Fibroblast of the conjunctiva (primary cell): ENCODE data around the gene PCSK6.
"Not testable (repeated sequence)": the region's sequence is repeated elsewhere in the genome, so short reads cannot be mapped to it uniquely, and the experiment has no call there.

ENCODE experiments used
- DNase-seq: peaks from one replicate; pipeline ENCODE4 v3.0.0-alpha.2; 2010; ENCODE audit warnings: low read depth

PCSK6 gene

DNA sequence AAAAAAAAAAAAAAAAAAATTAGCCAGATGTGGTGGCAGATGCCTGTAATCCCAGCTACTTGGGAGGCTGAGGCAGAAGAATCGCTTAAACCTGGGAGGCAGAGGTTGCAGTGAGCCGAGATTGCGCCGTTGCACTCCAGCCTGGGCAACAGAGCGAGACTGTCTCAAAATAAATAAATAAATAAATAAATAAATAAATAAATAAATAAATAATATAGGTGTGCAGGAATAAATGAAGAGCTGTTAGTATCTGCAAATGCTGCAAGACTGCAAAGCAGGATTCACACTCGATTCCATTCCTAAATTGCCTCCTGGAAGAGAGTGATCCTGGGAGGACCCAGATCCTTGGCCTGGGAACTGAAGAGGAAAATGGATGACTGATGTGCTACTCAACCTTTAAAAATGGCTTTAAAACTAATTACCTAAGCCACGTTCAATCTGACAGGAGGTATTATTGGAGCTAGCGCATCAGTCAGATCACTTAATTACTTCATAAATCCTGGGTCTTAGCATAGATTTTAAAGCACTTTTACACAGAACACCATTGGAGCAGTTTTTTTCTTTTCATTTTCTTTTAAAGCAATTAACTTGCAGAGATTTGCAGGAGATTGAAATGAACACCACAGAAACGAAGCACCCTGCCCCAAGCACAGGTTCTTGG, 132.9 kb downstream of the PCSK6 start:
- not testable (repeated sequence) for DNase-seq

DNA sequence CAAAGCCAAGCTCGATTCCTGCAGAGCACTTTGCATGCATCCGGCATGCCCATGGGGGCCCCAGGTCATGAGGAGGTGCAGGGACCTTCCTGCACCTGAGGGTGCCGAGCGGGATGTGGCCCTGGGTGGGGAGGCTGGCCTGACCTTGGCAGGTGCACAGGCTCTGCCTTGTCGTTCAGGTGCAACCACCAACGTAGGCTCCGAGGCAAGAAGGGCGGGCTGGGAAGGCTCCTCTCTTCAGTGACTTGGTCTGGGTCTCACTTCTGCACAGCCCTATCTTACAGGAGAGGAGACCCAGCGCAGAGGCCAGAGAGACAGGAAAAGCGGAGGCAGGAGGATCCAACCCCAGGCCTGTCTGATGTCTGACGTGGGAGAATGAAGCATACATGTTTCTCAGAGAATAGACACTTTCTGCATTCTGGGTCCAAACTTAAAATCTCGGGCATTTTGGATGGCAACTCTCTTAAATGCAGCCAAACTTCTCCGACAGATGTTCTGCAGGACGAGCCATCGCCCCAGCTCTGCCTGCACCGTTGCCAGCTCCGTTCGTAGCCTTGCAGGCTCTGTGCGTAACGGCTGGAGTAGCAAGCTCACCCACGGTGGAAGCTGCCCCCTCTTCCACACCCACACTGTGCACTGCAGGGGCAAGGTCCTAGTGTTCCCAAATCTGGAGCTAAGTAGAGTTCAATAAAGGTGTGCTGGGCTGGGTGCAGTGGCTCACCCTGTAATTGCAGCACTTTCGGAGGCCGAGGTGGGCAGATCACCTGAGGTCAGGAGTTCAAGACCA, 133.6 kb downstream of the PCSK6 start:
- no peak for DNase-seq

DNA sequence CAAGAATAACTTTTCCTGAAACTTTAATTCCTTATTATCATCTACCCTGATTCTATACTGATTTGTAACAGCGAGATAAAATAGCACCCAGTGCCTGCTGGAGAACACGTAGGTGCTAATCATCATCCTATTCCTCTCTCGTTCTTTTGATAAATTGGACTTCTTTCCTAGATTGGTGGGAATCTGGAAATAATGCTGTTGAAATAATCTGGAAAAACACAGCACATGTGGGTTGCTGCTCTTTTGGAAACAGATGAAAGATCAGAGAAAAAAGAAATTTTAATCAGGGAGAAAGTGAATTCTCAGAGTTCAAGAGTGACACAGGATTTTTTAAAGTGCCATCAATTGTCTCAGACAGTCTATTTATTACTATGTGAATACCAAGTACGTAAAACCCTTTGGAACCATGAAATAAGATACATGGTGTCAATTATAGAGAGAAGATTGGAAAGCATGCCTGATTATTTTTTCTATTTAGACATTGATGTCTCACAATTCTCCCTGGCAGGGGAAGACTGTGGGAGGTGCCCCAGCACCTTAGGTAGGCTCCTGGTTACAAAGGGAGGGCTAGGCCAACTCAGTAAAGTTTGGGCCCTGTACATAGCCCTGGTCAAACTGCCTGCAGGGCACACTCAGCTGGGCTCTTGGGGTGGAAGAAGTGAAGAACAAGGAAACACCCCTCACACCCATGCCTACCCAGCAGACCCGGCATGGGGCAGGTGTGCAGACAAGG, 134.4 kb downstream of the PCSK6 start:
- DNase-seq, result no peak

DNA sequence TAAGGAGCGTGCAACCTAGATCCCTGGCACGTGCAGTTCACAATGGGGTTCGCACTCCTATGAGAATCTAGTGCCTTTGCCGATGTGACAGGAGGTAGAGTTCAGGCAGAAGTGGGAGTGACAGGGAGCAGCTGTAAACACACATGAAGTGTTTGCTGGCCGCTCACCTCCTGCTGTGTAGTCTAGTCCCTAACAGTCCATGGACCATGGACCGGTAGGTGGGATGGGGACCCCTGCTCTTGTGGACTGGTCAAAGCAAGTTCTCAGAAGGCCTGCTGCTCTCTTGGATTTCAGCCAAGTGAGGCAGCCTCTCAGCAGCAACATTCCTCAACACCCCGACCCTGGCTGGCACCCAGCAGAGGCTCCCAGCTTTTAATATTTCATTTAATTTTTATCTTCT, 136.3 kb downstream of the PCSK6 start:
- no peak for DNase-seq

DNA sequence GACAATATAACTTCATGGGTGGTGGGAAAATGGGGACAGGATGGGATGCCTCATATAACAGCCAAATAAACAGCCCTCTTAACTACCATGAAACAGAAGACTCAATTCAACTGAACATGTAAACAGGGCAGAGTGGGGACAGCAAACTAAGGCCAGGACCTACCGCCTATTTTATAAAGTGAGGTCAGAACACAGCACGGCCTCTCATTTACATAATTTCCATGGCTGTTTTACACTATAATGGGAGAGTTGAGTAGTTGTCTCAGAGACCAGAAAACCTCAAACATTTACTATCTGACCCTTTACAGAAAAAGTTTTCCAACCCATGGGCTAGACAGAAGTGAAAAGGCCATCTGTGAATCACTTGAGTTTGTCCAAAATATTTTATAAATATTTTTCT, 137.8 kb downstream of the PCSK6 start:
- DNase-seq, result no peak

GRCh38 chr15:101349047-101349951, 140.2 kb downstream of the PCSK6 start:
- no peak for DNase-seq

- DNase-seq, result no peak
Measured at GRCh38 chr15:101348643-101349042, 140.9 kb downstream of the PCSK6 start.

DNA sequence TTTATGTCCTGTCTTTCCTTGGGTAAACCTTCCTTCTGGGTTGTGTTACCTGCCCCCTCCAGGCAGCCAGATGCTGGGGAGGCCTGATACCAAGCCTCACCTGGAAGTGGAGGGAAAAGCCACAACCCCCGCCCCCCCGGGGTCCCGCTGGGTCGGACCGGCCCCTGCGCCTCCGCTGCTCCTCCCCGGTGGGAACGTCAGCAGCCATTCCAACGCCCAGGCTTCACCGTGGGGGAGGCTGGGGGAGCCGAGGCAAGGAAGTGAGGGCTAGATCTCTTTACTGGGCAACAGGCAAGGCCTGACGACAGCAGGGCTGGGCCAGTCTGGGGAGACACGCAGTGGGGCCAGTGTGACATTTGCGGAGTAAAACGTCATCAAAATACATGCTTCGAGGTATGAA, 141.5 kb downstream of the PCSK6 start:
- DNase-seq, result no peak

GRCh38 chr15:101347454-101347853, 142.1 kb downstream of the PCSK6 start:
- DNase-seq, result no peak

DNA sequence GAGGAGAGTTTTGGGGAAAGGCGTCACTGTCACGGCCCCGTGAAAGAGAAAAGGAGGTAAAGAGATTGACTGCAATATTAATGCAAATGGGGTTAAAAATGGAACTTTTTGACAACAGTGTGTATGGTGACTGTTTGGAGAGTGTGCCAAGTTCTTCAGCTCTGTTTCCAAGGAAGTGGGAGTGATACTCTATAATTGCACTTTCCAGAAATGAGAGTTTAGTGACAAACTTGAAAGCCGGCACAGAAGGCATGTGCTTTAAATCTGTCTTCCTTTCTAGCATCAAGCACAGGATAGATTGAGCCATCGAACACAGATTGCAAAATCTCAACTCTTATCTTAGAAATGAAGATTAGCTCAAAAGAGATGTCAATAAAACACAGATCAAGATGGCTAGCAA, 142.6 kb downstream of the PCSK6 start:
- DNase-seq, result no peak

- no peak for DNase-seq
Measured at GRCh38 chr15:101342056-101342455, 147.5 kb downstream of the PCSK6 start.

- DNase-seq, result no peak
Measured at GRCh38 chr15:101338502-101339057, 150.9 kb downstream of the PCSK6 start.

DNA sequence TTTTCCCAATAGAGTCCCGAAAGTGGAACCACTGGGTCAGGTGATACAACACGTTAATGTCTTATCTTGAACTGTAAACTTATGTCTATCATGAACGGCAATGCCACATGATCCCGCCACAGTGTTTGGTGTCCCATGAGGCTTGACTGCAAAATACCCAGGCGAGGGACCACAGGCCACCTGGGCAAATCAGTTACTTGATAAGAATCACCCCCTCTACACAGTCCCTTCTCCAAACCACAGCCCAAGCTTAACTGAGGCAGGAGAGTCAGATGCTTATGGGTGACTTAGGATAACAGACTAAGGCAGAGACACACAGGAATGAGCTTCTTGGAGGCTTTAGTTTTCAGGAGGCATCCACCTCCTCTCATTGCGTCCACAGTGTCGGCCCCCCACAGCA, 151.5 kb downstream of the PCSK6 start:
- no peak for DNase-seq

- DNase-seq, result not testable (repeated sequence)
Measured at GRCh38 chr15:101333907-101334789, 155.4 kb downstream of the PCSK6 start.

- no peak for DNase-seq
Measured at GRCh38 chr15:101332061-101332467, 157.4 kb downstream of the PCSK6 start.

GRCh38 chr15:101329867-101330380, 159.6 kb downstream of the PCSK6 start:
- no peak for DNase-seq

DNA sequence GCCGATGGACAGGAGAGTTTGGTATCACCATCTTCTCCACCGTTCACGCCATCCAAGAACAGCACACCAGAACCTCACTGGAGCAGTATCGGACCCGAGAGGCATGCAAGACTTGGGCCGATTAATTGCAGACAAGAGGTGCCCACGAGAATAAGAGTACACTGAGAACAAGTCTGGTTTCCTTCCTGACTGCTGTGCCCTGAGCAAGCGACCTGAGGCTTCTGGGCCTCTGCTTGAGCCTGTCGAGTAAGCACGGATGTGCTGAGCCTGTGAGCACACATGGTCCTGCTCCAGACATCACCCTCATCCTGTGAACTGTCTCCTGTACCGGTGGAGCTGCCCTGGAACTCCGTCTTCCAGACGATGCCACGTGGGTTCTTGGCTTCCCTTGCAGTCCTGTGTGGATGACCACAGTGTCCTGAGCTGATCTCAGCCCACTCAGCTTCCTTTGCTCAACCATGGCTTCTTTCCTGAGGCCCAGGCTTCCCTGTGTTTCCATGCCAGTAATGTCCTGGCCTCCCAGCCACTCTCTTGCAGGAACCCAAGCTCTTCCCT, 160.1 kb downstream of the PCSK6 start:
- no peak for DNase-seq

GRCh38 chr15:101328001-101328400, 161.5 kb downstream of the PCSK6 start:
- DNase-seq, result no peak

DNA sequence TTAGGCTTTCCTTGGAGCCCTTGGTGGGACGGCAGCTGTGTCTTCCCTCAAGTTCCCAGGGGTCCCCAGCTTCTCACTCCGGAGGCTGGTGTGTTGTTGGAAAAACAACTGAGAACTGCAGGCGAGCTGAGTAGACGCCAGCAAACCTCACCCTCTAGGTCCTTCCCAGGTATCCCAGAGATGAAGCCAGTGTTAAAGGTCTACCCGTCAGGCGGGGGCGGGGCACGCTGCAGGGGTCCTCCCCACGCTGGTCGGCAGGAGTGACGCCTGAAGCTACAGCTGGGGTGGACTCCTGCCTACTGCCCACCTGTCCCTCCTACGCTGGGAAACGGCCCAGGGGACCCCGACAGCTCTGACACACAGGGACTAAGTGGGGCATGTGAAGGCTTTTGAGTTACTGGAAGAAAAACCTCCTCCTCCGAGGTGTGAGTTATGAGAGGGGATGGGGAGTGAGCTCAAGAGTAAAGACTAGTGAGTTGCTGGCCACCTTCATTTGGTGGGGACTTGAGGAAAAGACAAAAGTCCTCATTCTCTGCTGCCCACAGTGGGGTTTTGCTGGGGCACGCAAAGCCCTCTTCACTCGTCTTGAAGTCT, 162.3 kb downstream of the PCSK6 start:
- no peak for DNase-seq
